Kidney capillary endothelial cell (primary cell): ENCODE data around the gene POPDC2.
"Not testable (repeated sequence)": the region's sequence is repeated elsewhere in the genome, so short reads cannot be mapped to it uniquely, and the experiment has no call there.

Source experiments
- DNase-seq: peaks from one replicate; pipeline ENCODE4 v3.0.0-alpha.2; 2018; ENCODE audit warnings: low spot score

Gene POPDC2

DNA sequence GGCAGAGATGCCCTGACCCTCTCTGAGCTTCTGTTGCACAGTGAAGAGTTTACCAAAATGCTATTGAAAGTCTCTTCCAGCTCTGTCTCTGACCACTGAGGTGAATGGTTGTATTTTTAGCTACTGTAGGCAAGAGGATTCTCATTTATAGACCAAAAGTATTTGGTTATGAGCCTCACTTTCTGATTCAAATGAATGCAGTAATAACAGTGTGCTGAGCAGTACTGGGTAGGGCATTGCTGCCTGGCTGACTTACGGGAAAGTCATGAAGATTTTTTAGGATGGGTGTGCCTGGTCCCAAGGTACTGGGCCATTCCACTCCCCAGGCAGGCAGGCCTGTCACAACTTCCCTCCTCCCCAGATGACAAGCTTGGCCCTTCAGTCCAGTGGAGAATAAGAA is 47.2 kb downstream of the POPDC2 start:
- no peak for DNase-seq

DNA sequence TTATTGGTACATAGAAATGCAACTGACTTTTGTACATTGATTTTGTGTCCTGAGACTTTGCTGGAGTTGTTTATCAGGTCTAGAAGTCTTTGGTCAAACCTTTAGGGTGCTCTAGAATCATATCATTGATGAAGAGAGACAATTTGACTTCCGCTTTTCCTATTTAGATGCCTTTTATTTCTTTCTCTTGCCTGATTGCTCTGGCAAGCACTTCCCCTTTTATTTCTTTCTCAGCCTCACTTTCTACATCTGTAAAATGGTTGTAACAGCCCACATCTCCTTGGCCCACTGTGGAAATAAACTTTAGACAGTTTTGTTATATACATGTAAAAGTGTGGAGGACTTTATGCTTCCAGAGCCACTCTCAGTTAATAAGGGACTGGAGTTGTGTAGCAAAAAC is 48.7 kb downstream of the POPDC2 start:
- no peak for DNase-seq

DNA sequence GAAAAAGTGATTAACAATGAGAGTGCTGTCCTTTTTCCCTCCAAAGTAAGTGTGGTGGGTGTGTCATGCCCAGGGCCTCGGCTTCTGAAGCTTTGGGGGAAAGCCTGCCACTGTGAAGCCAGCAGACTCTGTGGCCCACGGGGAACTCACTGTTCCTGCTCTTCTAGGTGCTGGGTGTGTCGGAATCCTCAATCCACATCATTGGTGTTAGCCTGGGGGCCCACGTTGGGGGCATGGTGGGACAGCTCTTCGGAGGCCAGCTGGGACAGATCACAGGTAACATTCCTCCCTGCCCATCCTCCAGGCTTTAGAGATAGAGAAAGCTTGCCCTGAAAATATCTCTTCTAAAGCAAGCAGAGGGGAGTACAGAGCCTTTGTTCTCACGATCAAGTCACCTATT is 51.1 kb downstream of the POPDC2 start:
- DNase-seq: no peak

DNA sequence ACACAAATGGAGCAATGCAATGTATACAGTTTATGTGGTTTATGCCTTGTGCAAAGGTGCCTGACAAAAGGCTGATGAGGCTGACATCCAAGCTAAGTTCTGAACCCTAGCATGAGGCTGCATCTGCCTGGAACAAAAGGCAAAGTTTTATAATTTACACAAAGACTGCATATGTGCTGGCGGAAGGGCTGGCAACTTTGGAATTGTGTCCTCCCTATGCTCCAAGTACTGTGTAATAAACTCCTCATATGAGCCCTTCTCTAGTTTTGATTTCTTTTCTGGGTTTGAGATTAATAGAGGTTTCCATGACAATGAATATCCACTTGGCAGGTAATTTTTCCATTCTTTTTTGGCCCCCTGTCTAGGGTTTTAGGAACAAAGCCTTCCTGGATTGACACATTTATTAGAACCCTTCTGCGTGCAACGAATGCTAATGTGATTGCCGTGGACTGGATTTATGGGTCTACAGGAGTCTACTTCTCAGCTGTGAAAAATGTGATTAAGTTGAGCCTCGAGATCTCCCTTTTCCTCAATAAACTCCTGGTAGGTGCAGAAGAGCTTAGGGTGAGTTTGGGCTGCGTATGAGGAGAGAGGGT is 51.9 kb downstream of the POPDC2 start:
- no peak for DNase-seq

DNA sequence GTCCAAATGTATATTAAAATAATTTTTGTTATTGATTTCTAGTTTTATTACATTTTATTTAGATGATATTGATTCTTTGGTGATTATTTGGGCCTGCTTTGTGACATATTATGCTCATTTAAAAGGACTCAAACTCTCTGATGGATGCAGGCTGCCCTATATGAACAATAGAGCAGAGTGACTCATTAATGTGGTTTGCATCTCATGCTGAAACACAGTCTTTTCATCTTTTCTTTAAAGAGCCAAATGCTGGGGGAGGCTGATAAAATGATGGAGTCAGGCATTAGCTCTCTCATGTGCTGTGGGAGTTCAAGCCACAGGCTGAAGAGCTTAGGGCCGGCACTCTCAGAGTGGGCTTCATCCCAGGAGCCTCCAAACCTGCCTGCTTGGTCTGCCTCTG is 55.5 kb downstream of the POPDC2 start:
- DNase-seq: peak; percentile 40

DNA sequence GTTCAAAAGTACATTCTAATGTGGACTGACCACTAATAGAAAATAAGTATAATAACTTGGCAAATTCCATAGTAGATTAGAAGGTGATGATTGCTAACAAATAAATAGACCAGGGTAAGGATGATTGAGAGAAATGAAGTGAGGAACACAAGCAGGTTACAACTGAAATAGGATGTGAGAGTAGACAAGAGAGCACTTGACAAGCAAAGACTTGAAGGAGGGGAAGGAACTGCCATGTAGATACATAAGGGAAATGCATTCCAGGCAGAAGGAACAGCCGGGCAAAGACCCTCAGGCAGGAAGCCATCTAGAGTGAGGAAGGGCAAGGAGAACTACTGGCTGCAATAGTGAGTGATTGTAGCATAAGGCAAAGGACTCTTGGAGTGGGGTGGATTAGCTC is 57.7 kb downstream of the POPDC2 start:
- DNase-seq: no peak

DNA sequence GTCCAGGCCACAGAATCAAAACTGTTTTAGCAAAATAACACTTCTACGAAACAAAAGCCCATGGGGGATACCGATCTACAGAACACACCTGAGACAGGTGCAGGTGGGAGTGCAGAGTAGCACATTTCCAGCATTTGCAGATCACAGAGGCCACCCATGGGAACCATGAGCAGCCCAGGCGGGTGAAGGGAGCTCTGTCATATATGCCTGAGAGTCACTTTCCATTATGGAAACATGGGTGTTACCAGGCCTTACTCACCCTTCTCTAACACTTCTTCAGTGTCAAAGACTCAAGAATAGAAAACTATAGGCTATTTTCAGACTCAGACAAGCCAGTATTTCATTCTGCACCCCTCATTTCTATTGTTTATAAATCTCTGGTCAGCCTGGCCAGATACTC is 59.2 kb downstream of the POPDC2 start:
- no peak for DNase-seq

DNA sequence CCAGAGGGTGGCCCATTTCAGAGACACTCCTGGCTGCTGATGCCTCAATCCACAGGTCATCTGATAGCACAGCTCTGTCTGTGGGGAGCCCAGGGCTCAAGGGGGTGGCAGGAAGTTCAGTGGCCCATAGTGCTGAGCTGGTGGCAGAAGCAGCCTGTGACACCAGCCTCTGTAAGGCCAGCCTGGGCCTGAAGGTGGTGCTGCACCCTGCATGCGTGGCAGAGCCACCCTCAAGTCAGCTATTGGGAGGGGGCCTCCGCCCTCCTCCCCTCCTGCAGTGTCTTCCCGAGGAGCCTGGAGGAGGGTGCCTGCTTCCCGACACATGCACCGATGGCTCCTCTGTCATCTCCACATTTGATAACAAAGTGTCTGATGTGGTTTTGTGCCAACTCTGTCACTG is 59.7 kb downstream of the POPDC2 start:
- DNase-seq: no peak

DNA sequence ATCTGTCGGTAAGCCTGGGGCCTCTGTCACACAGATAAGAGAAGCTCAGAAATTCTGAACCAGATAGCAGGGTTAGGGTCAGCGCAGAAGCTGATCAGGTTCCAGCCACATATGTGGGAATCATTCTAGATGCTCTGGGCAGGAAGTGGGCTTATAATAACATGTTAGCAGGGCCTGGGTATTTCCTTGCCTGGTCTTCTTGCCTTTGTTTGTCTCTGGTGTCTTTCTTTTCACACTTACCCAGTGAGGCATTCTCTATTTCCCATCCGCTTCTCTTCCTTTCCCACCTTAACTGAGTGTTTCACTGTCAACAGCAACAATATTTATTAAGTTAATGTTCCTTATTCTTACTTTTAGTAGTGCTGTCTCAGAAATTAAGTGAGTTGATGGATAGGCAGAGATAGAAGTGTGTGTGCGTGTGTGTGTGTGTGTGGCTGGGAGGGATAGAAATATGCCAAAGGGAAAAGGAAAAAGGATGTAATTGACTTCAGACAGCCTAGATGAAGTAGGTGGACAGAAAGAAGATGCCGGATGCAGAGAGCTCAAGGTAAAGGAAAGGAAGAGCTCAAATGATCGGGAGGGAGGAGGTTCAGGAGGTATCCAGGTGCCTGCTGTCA is 60.7 kb downstream of the POPDC2 start:
- DNase-seq: no peak

DNA sequence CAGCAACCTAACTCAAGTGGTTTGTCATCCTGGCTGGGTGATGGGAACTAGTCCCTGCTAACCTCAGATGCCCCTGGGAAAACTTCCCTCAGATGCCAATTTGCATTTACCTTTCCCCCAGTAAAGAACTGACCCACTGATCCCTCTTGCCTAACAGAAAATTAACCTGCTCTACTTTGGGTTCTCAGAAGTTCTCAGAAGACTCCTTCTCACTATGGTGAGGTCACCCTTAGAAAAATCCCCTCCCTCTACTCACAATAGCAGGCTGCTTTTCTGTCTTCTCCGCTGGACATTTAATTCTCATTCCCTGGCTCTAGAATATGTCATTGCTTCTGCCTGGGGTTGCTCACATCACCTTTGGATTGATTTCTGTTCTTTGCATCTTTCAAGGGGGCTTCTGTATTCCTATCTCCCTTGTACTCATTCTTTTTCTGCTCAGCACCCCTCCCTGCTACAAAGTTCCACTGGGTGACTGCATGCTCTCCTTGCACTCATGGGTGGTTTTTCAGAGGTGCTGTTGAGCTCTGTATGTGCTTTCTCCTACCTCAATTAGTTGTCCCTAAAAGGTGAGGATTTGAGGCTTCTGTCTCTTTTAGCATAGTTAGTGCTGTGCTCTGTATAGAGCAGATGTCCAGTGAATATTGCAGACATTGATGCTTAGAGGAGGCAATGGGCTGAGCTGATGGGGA is 61.8 kb downstream of the POPDC2 start:
- DNase-seq: no peak

DNA sequence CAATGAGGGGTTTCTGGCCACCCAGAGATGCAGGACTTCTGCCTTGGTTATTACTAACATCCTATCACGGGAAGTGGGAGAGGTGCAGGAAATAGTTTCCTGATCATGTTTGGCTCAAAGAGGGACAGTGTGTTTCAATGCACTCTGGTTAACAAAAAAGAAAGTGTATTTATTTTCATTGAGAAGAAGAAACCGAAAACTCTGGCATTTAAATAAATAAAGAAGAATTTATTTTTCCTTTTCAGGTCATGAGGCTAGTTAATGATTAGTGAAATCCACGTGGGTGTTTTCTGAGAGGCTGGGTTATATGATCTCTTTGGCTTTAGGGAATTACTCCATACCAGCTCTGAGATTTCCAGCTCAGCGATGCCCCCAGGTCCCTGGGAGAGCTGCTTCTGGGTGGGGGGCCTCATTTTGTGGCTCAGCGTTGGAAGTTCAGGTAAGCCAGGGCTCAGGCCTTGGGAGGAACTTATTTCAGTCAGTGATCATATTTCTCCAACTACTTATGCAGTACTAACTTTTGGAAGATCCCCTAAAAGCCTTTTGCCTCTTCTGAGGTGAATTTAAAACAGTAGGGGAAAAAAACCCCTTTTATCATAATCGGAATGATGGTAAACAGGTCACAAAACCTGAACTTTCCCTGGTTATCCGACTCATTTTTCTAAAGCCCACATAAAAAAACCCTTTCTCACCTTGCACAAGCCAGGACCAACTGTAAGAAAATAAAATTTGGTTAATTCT is 62.7 kb downstream of the POPDC2 start, which contains the start of gene PLA1A:
PLA1A (plus strand) TSS at position 338 of the 741 bp plus-strand sequence; CDS start at position 367, 29 bp downstream.
- DNase-seq: peak; percentile 47

DNA sequence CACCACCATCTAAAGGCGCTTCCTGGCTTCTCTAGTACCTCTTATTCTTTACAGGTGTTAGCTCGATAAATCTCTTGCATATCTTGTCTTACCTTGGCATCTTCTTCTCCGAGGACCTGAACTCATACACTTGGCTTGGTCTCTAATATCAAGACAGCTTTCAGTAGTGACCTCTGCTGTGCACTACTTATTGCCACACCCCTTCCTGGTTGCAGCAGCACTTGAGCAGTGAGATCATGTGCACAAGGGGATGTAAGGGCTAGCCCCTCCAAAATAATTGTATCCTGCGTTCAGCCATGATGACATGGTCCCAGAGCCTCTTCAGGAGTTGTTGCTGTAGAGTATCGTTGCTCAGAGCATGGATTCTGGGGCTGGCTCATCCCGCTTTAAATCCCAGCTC is 64.0 kb downstream of the POPDC2 start:
- DNase-seq: no peak

DNA sequence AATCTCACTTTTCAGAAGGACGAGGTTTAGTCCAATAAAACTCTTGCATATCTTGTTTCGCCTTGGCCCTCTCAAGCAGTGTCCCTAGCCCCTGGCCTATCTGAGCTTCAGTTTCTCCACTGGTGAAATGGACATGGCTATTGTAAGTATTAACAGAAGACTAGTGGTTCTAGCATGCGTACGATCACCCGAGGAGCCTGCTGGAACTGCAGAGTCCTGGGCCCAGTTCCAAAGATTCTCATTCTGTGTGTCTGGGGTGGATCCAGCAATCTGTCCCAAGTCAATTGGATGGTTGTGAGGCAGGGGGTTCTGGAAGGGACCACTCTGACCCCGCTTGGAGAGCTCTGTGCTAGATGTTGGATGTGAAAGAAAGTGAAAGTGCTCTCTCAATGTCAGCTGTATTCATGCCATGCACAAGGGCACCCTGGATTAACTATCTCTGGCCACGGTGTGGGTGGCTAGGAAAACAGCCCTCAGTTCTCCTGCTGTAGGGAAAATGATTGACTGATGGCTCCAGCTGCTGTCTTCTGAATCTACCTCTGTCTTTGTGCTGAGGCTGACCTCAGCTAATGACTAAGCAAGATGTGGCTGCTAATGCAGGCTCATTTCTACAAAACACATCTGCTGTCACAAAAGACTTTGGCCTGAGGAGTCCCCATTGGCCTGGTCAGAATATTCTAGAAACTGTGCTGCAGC is 64.6 kb downstream of the POPDC2 start:
- DNase-seq: peak; percentile 40

DNA sequence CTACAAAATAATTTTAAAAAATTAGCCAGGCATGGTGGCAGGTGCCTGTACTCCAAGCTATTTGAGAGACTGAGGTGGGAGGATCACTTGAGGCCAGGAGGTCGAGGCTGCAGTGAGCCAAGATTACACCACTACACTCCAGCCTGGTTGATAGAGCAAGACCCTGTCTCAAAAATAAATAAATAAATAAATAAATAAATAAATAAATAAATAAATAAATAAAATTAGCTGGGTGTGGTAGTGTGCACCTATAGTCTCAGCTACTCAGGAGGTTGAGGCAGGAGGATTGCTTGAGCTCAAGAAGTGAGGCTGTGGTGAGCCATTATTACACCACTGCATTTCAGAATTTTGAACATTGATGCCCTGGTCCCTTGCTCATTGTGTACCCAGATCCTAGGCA is 65.5 kb downstream of the POPDC2 start:
- not testable (repeated sequence) for DNase-seq

DNA sequence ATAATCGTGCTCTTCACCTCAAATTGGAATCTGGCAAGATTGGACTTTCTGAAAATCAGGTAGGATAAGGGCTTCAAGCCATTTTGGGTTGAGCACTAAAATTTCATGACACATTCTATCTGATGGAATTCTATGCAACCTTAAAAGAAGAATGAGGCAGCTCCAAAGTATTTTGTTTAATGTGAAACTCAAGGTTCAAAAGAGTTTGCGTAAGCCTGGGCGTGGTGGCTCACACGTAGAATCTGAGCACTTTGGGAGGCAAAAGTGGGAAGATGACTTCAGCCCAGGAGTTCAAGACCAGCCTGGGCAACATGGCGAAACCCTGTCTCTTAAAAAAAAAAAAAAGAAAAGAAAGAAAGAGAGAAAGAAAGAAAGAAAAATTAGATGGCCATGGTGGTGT is 66.3 kb downstream of the POPDC2 start:
- DNase-seq: no peak

DNA sequence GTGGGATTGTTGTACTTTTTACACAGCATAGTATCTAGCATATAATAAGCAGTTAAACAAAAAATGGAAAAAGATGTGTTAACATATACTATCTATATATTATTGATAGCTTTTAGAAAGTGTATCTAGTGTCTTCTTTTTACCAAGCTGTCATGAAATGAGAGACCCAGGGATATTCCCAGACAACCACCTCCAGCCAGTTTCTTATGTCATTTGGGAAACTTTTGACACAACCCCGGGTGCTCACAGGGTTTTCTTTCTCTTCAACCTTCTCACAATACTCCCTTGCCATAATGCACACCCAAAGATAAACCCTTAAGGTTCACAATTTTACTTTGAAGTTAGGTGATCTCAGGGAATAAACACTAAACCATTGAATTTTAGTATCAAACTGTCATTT is 67.5 kb downstream of the POPDC2 start:
- DNase-seq: no peak
